Peyer's patch (tissue), 4 donors: ENCODE measurements around the gene VSTM4. TPM values are rescaled to one million over a fixed set of nuclear protein-coding genes. Genes with fewer than 3 reads are reported as not detected.

Experiments used
- DNase-seq, 3 donors: peaks; one replicate each; pipeline ENCODE4 v3.0.0-alpha.2; 2017 to 2019
- H3K27ac ChIP-seq, 4 donors: fragments of 200-600 bp; sonication (generic); one replicate each; pipeline ENCODE4 v1.5.1; 2016 to 2019
- H3K27me3 ChIP-seq, 2 donors: fragments of 200-600 bp; sonication (generic); one replicate each; pipeline ENCODE4 v1.5.1; 2019
- H3K36me3 ChIP-seq, 3 donors: fragments of 200-600 bp; sonication (generic); one replicate each; pipeline ENCODE4 v1.5.1; 2016 to 2019
- H3K4me1 ChIP-seq, 4 donors: fragments of 200-600 bp; sonication (generic); one replicate each; pipeline ENCODE4 v1.5.1; 2016 to 2019
- H3K4me3 ChIP-seq, 4 donors: fragments of 200-600 bp; sonication (generic); 1 replicate in 3 of 4; 2 replicates in 1 of 4; pipeline ENCODE4 v1.5.1; 2016 to 2019; ENCODE audit warnings: mild to moderate bottlenecking in 1 of 4
- H3K9me3 ChIP-seq, 4 donors: fragments of 200-600 bp; sonication (generic); one replicate each; pipeline ENCODE4 v1.5.1; 2016 to 2019; ENCODE audit warnings: mild to moderate bottlenecking in 1 of 4
- CTCF ChIP-seq, 6 experiments: fragments of 450-650 bp in 4 of 6; fragments of 200-600 bp in 2 of 6; sonication (generic) in 1 of 6; IDR thresholded peaks; one replicate each; pipeline ENCODE4 v1.5.1; 2017 to 2019; ENCODE audit warnings: antibody characterized with exemption in 6 of 6, mild to moderate bottlenecking in 3 of 6, moderate library complexity in 1 of 6
- POLR2A ChIP-seq, 2 donors: fragments of 450-650 bp; IDR thresholded peaks; one replicate each; pipeline ENCODE4 v1.5.1; 2017; ENCODE audit warnings: antibody characterized with exemption in 2 of 2, mild to moderate bottlenecking in 2 of 2, moderate library complexity in 2 of 2
- total RNA-seq, 4 donors: library from RNA; depleted of rRNA; stranded (reverse); fragments of >200 nt; gene quantifications; one replicate each; pipeline ENCODE4 v1.1.0, GENCODE V29; 2016

Gene VSTM4
- total RNA-seq, 4 donors from 2014 or later: 1.7 to 4.7 (median 3.8) TPM

- Histone ChIP-seq H3K9me3 (no peaks in the 10 kb centered on the region), H3K27me3 (no peaks in the 10 kb centered on the region), H3K27ac (no peak overlapping the region), H3K36me3 (no peaks in the 10 kb centered on the region), H3K4me3 (no peak overlapping the region), H3K4me1 (no peaks in the 10 kb centered on the region)
- TF ChIP-seq POLR2A (IDR thresholded peaks at IDR 0.05): no peak
- TF ChIP-seq CTCF (IDR thresholded peaks at IDR 0.05): no peak
- no peak for DNase-seq
These were observed 89.9 kb downstream of the VSTM4 start for GRCh38 chr10:49025347-49025983.

GRCh38 chr10:49024484-49024883, 90.8 kb downstream of the VSTM4 start:
- Histone ChIP-seq H3K4me1 (no peaks in the 10 kb centered on the region), H3K9me3 (no peaks in the 10 kb centered on the region), H3K27ac (peak overlapping the region in 2 of 4 donors; percentile 3 to 19), H3K4me3 (no peak overlapping the region), H3K36me3 (no peaks in the 10 kb centered on the region), H3K27me3 (no peaks in the 10 kb centered on the region)
- TF ChIP-seq POLR2A (IDR thresholded peaks at IDR 0.05): no peak
- no peak for TF ChIP-seq CTCF (IDR thresholded peaks at IDR 0.05)
- DNase-seq: no peak

GRCh38 chr10:49023752-49024151, 91.6 kb downstream of the VSTM4 start:
- DNase-seq: no peak
- Histone ChIP-seq H3K27me3 (no peaks in the 10 kb centered on the region), H3K4me3 (no peak overlapping the region), H3K27ac (peak overlapping the region in 2 of 4 donors; percentile 3 to 19), H3K9me3 (no peaks in the 10 kb centered on the region), H3K36me3 (no peaks in the 10 kb centered on the region), H3K4me1 (no peaks in the 10 kb centered on the region)
- no peak for TF ChIP-seq POLR2A (IDR thresholded peaks at IDR 0.05)
- no peak for TF ChIP-seq CTCF (IDR thresholded peaks at IDR 0.05)

- no peak for DNase-seq
- Histone ChIP-seq H3K27me3 (no peaks in the 10 kb centered on the region), H3K36me3 (no peaks in the 10 kb centered on the region), H3K27ac (no peak overlapping the region), H3K4me1 (no peaks in the 10 kb centered on the region), H3K9me3 (no peaks in the 10 kb centered on the region), H3K4me3 (no peak overlapping the region)
- TF ChIP-seq POLR2A (IDR thresholded peaks at IDR 0.05): no peak
- no peak for TF ChIP-seq CTCF (IDR thresholded peaks at IDR 0.05)
These were observed 92.3 kb downstream of the VSTM4 start for GRCh38 chr10:49023071-49023470.

GRCh38 chr10:49021685-49022084, 93.6 kb downstream of the VSTM4 start:
- H3K4me3 ChIP-seq: no peak overlapping the region
- H3K4me1 ChIP-seq: no peaks in the 10 kb centered on the region
- no peaks in the 10 kb centered on the region for H3K27me3 ChIP-seq
- H3K27ac ChIP-seq: no peak overlapping the region
- no peaks in the 10 kb centered on the region for H3K36me3 ChIP-seq
- no peaks in the 10 kb centered on the region for H3K9me3 ChIP-seq
- no peak for DNase-seq
- TF ChIP-seq POLR2A (IDR thresholded peaks at IDR 0.05) (no peak), CTCF (IDR thresholded peaks at IDR 0.05) (no peak)

GRCh38 chr10:49015700-49016099, 99.6 kb downstream of the VSTM4 start:
- TF ChIP-seq POLR2A (IDR thresholded peaks at IDR 0.05): no peak
- no peak for DNase-seq

More at GRCh38 chr10:49015700-49016099, 99.6 kb downstream of the VSTM4 start:
- Histone ChIP-seq H3K4me1 (no peaks in the 10 kb centered on the region), H3K9me3 (no peaks in the 10 kb centered on the region), H3K36me3 (no peaks in the 10 kb centered on the region), H3K4me3 (no peak overlapping the region), H3K27me3 (no peaks in the 10 kb centered on the region), H3K27ac (no peak overlapping the region)
